H1 (cell line): ENCODE measurements around the gene ARHGAP26. TPM values are rescaled to one million over a fixed set of nuclear protein-coding genes. Genes with fewer than 3 reads are reported as not detected.

Source experiments
- CTCF ChIA-PET: fragments of 300-600 bp; sonication (Branson Sonifier 250); formaldehyde crosslinking; loops from one replicate; lab custom pipeline; 2021; ENCODE audit not compliant: partially characterized antibody; lab: Charles Lee
- POLR2A ChIA-PET: fragments of 300-600 bp; sonication (Branson Sonifier 250); formaldehyde crosslinking; loops from one replicate; lab custom pipeline; 2021; ENCODE audit warnings: inconsistent platforms; ENCODE audit not compliant: partially characterized antibody; lab: Charles Lee
- DNase-seq, 2 experiments: peaks; one replicate each; pipeline versions ENCODE4 v3.0.0 to v3.0.0-alpha.2; 2010 to 2022; ENCODE audit warnings: low spot score in 2 of 2, low read depth in 1 of 2, mixed read lengths in 1 of 2
- FAIRE-seq: peaks from 2 replicates; lab custom pipeline; 2011; peaks lifted over from hg19 to GRCh38; lab: Jason Lieb, UNC
- H2AFZ ChIP-seq: 2 replicates; pipeline ENCODE4 v1.8.1; 2012; ENCODE audit warnings: low read length, inconsistent platforms
- H2AK5ac ChIP-seq: 2 replicates; pipeline ENCODE4 v1.6.1; 2013; ENCODE audit warnings: low read depth, low read length
- H2BK120ac ChIP-seq: replicated peaks from 2 replicates; pipeline ENCODE3; 2013; ENCODE audit warnings: low read depth, low read length, inconsistent platforms
- H2BK12ac ChIP-seq: 2 replicates; pipeline ENCODE4 v1.6.1; 2013; ENCODE audit warnings: low read depth, low read length
- H2BK15ac ChIP-seq: 2 replicates; pipeline ENCODE4 v1.6.1; 2013; ENCODE audit warnings: low read length
- H2BK20ac ChIP-seq: 2 replicates; pipeline ENCODE4 v1.6.1; 2013; ENCODE audit warnings: low read length
- H2BK5ac ChIP-seq: 2 replicates; pipeline ENCODE4 v1.6.1; 2013; ENCODE audit warnings: low read depth, low read length
- H3K14ac ChIP-seq: 2 replicates; pipeline ENCODE4 v1.6.1; 2013; ENCODE audit warnings: inconsistent platforms; ENCODE audit not compliant: insufficient read length
- H3K18ac ChIP-seq: 2 replicates; pipeline ENCODE4 v1.6.1; 2013; ENCODE audit warnings: low read length; ENCODE audit errors: extremely low read depth
- H3K23ac ChIP-seq: 2 replicates; pipeline ENCODE4 v1.6.1; 2013; ENCODE audit warnings: inconsistent platforms; ENCODE audit not compliant: insufficient read length
- H3K23me2 ChIP-seq: 2 replicates; pipeline ENCODE4 v1.6.1; 2013; ENCODE audit warnings: low read depth, low read length
- H3K27ac ChIP-seq: 2 replicates; pipeline ENCODE4 v1.6.1; 2011; ENCODE audit warnings: low read depth, low read length, inconsistent platforms
- H3K27me3 ChIP-seq, 4 experiments: replicated peaks in 1 of 4; 1 replicate in 1 of 4; 2 replicates in 3 of 4; pipeline versions ENCODE4 v1.6.1 to v1.8.1; 2011 to 2013; ENCODE audit warnings: low read length in 3 of 4, mild to moderate bottlenecking in 3 of 4, inconsistent platforms in 2 of 4, mixed read lengths in 2 of 4, moderate library complexity in 1 of 4; ENCODE audit not compliant: control insufficient read depth in 3 of 4, insufficient read depth in 3 of 4; ENCODE audit errors: extremely low read depth in 1 of 4
- H3K36me3 ChIP-seq, 4 experiments: 2 replicates each; pipeline versions ENCODE4 v1.6.1 to v1.8.1; 2011 to 2013; ENCODE audit warnings: mild to moderate bottlenecking in 4 of 4, low read length in 3 of 4, moderate library complexity in 2 of 4, control low read depth in 1 of 4, inconsistent platforms in 1 of 4; ENCODE audit not compliant: insufficient read depth in 4 of 4, control insufficient read depth in 2 of 4
- H3K4ac ChIP-seq: replicated peaks from 2 replicates; pipeline ENCODE3; 2013; ENCODE audit warnings: low read length, low read depth, mixed read lengths, inconsistent platforms; ENCODE audit not compliant: insufficient read length
- H3K4me1 ChIP-seq, 4 experiments: replicated peaks in 1 of 4; 1 replicate in 1 of 4; 2 replicates in 3 of 4; pipeline versions ENCODE4 v1.6.1 to v1.8.1; 2011 to 2013; ENCODE audit warnings: low read length in 3 of 4, inconsistent platforms in 2 of 4, mixed read lengths in 1 of 4; ENCODE audit not compliant: insufficient read depth in 4 of 4, control insufficient read depth in 3 of 4
- H3K4me2 ChIP-seq, 2 experiments: 2 replicates each; pipeline versions ENCODE4 v1.6.1 to v1.8.1; 2011 to 2013; ENCODE audit warnings: low read depth in 2 of 2, low read length in 2 of 2, control low read depth in 1 of 2, inconsistent platforms in 1 of 2, mild to moderate bottlenecking in 1 of 2; ENCODE audit not compliant: insufficient read depth in 1 of 2
- H3K4me3 ChIP-seq, 4 experiments: fragments of 200-600, 300-600 bp in 1 of 4; sonication (generic), shearing (Covaris generic), sonication (Bioruptor Twin) in 1 of 4; 2 replicates each; pipeline versions ENCODE4 v1.5.1 to v1.8.1; 2011 to 2016; ENCODE audit warnings: low read length in 4 of 4, low read depth in 3 of 4, control low read depth in 2 of 4, inconsistent platforms in 2 of 4, mild to moderate bottlenecking in 2 of 4, mixed read lengths in 1 of 4, moderate library complexity in 1 of 4; ENCODE audit not compliant: insufficient read depth in 2 of 4; ENCODE audit errors: extremely low read depth in 1 of 4
- H3K56ac ChIP-seq: replicated peaks from 2 replicates; pipeline ENCODE3; 2013; ENCODE audit warnings: low read depth, mild to moderate bottlenecking, mixed read lengths, low read length, inconsistent platforms; ENCODE audit not compliant: insufficient read length
- H3K79me1 ChIP-seq: 2 replicates; pipeline ENCODE4 v1.6.1; 2013; ENCODE audit warnings: low read depth, low read length, control low read depth
- H3K79me2 ChIP-seq, 2 experiments: 2 replicates each; pipeline versions ENCODE4 v1.6.1 to v1.8.1; 2012 to 2013; ENCODE audit warnings: low read length in 2 of 2, mild to moderate bottlenecking in 2 of 2, inconsistent platforms in 1 of 2; ENCODE audit not compliant: insufficient read depth in 2 of 2, control insufficient read depth in 1 of 2
- H3K9ac ChIP-seq, 4 experiments: replicated peaks in 1 of 4; 1 replicate in 1 of 4; 2 replicates in 3 of 4; pipeline versions ENCODE4 v1.6.1 to v1.8.1; 2011 to 2013; ENCODE audit warnings: low read depth in 3 of 4, low read length in 3 of 4, control low read depth in 2 of 4, mild to moderate bottlenecking in 2 of 4, moderate library complexity in 2 of 4, inconsistent platforms in 1 of 4; ENCODE audit errors: extremely low read depth in 1 of 4
- H3K9me3 ChIP-seq, 2 experiments: 2 replicates each; pipeline versions ENCODE4 v1.6.1 to v1.8.1; 2012 to 2013; ENCODE audit warnings: mild to moderate bottlenecking in 2 of 2, moderate library complexity in 2 of 2, control low read depth in 1 of 2, inconsistent platforms in 1 of 2, low read depth in 1 of 2, low read length in 1 of 2, mixed read lengths in 1 of 2; ENCODE audit not compliant: insufficient read depth in 2 of 2
- H4K20me1 ChIP-seq, 2 experiments: replicated peaks in 1 of 2; 2 replicates each; pipeline versions ENCODE3 to v1.8.1; 2011 to 2013; ENCODE audit warnings: inconsistent platforms in 2 of 2, low read length in 2 of 2, mild to moderate bottlenecking in 1 of 2; ENCODE audit not compliant: insufficient read depth in 2 of 2, control insufficient read depth in 1 of 2
- H4K5ac ChIP-seq: 2 replicates; pipeline ENCODE4 v1.6.1; 2013; ENCODE audit warnings: low read length, low read depth, mixed read lengths, inconsistent platforms; ENCODE audit not compliant: insufficient read length
- H4K8ac ChIP-seq: 2 replicates; pipeline ENCODE4 v1.8.0; 2013; ENCODE audit warnings: mild to moderate bottlenecking, moderate library complexity, low read length, inconsistent platforms; ENCODE audit not compliant: insufficient read depth; ENCODE audit errors: extremely low read depth
- H4K91ac ChIP-seq: replicated peaks from 2 replicates; pipeline ENCODE3; 2013; ENCODE audit warnings: low read length, mixed read lengths, inconsistent platforms; ENCODE audit not compliant: insufficient read length
- ASH2L ChIP-seq: fragments of 200-600, 300-600 bp; sonication (generic); IDR thresholded peaks from one replicate; pipeline ENCODE4 v1.7.1; 2017; ENCODE audit warnings: low read length
- RAD21 ChIP-seq, 2 experiments: IDR thresholded peaks in 1 of 2; conservative IDR thresholded peaks in 1 of 2; 2 replicates each; pipeline ENCODE4 v1.6.1; 2011; ENCODE audit warnings: low read depth in 2 of 2, low read length in 2 of 2, improper control_type of control experiment in 1 of 2, inconsistent platforms in 1 of 2, mild to moderate bottlenecking in 1 of 2, moderate library complexity in 1 of 2
- SP1 ChIP-seq: IDR thresholded peaks from 2 replicates; pipeline ENCODE4 v1.6.1; 2011; ENCODE audit warnings: low read depth, low read length
- SP4 ChIP-seq: IDR thresholded peaks from 2 replicates; pipeline ENCODE4 v1.6.1; 2012; ENCODE audit warnings: low read length, inconsistent platforms
- WGBS, 2 experiments: shearing (Covaris generic) in 1 of 2; methylation state at CpG; one replicate each; pipeline versions ENCODE4 v1.1.6 to v1.1.7; 2013 to 2015; ENCODE audit warnings: low lambda C conversion rate in 2 of 2, mixed read lengths in 2 of 2, inconsistent platforms in 1 of 2, low coverage in 1 of 2, missing lambda C conversion rate in 1 of 2; ENCODE audit not compliant: insufficient replicate concordance in 2 of 2, insufficient coverage in 1 of 2, insufficient read length in 1 of 2; ENCODE audit errors: extremely low coverage in 1 of 2, missing lambda C conversion rate in 1 of 2; 5-methylcytosine and 5-hydroxymethylcytosine counted together
- polyA plus RNA-seq, 7 experiments: library from polyadenylated mRNA; depleted of rRNA in 3 of 7; stranded (reverse) in 5 of 7; unstranded in 2 of 7; fragments of >200 nt in 5 of 7; fragments of 200-250 nt in 2 of 7; gene quantifications; 1 replicate in 5 of 7; 2 replicates in 1 of 7; 4 replicates in 1 of 7; pipeline versions ENCODE4 v1.2.1 to v1.2.3, GENCODE V29; 2011 to 2013; ENCODE audit warnings: missing spikeins in 2 of 7, mixed read lengths in 2 of 7
- total RNA-seq: library from RNA; stranded (reverse); fragmentation: NEBNext Ultra II Directional; extraction: Animal tissue kit (Norgen Biotek cat#: 25700); gene quantifications from 2 replicates; pipeline ENCODE4 v1.2.1, GENCODE V29; 2021

Gene ARHGAP26
- total and polyA plus RNA-seq, 2 of the 8 experiments (the other 6 are each of a cell fraction or from before 2014, with no cell fraction given) = 7.1 to 24.8 TPM

DNA sequence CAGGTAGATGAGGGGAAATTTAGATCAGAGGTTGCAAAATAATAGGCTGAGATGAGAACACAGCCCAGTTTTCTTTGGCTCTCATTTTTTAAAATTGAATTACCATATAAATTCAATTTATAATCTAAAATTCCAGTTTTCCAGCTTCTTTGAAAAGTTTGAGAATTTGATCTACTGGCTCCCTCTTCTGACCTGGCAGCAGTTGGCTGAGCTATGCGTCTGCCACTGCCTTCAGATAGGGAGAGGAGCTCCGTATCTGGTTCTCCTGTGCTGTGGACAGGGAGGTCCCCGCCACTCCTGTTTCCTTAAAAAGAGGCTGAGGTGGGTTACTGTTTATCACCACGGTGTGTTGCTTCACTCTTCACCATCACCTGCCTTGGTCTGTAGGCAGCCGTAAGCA, 103.7 kb downstream of the ARHGAP26 start:
- Histone ChIP-seq H3K27ac (no peak overlapping the region), H3K18ac (no peak overlapping the region), H2BK12ac (no peak overlapping the region), H3K9me3 (no peaks in the 10 kb centered on the region), H3K79me1 (0 out of 2 replicates have a peak, but pooled peaks cover 2% of the 10 kb centered on the region), H2AK5ac (no peak overlapping the region), H3K4me2 (no peak overlapping the region), H3K56ac (no peak overlapping the region), H4K91ac (no peak overlapping the region), H4K5ac (no peak overlapping the region), H2BK5ac (no peak overlapping the region), H3K4me1 (peaks cover 0 to 3% (median 2%) of the 10 kb centered on the region in 4 experiments; a peak in 2 of 7 replicates), H3K36me3 (no peaks in the 10 kb centered on the region), H3K9ac (no peak overlapping the region), H2BK15ac (no peak overlapping the region), H3K4ac (peak overlapping the region; percentile 4), H3K27me3 (no peaks in the 10 kb centered on the region), H2BK20ac (no peak overlapping the region), H3K4me3 (no peak overlapping the region), H2BK120ac (no peak overlapping the region), H3K14ac (no peak overlapping the region), H3K79me2 (no peaks in the 10 kb centered on the region), H4K8ac (no peak overlapping the region), H4K20me1 (no peaks in the 10 kb centered on the region), H3K23ac (no peak overlapping the region), H3K23me2 (no peaks in the 10 kb centered on the region), H2AFZ (no peak overlapping the region)
- TF ChIP-seq ASH2L = no peak
- no peak for TF ChIP-seq SP1
- no peak for TF ChIP-seq SP4
- TF ChIP-seq RAD21 (IDR thresholded peaks at IDR 0.05 in 1 of 2, conservative IDR thresholded peaks at IDR 0.05 in 1 of 2; ENCODE audit: low read depth in 2 of 2, low read length in 2 of 2) = peak in 1 of 2 experiments; percentile 34; a peak in 2 of 4 replicates
- FAIRE-seq = no peak
- POLR2A ChIA-PET = interaction anchor here (0.7 to 0.9 kb wide), 2 partner anchors 133 to 157 kb away, joined by 3 read pairs; no protein-coding TSS in a partner anchor
- 89% methylated on average over 5 of the region's 5 CpGs; no CpG with 5 or more reads in 1 of the 2 experiments for WGBS, 2 experiments
- DNase-seq = no peak
- CTCF ChIA-PET = interaction anchor here (0.7 to 26.2 kb wide), 10 partner anchors 9 to 175 kb away, joined by 3 to 632 read pairs (median 18); partner anchors contain the start of gene ARHGAP26
